HepG2 (cell line): Measurements from ENCODE around the gene PKP4. TPM values are rescaled to one million over a fixed set of nuclear protein-coding genes. Genes with fewer than 3 reads are reported as not detected.

Experiments
- DNMT1 ChIP-seq: sonication (generic); formaldehyde crosslinking; IDR thresholded peaks from 2 replicates; pipeline ENCODE4 v1.5.1; 2020; ENCODE audit warnings: mild to moderate bottlenecking, missing genetic modification reagents
- GMEB1 ChIP-seq: sonication (generic); formaldehyde crosslinking; IDR thresholded peaks from 2 replicates; pipeline ENCODE4 v1.5.1; 2020; ENCODE audit warnings: missing genetic modification reagents, mild to moderate bottlenecking, borderline replicate concordance
- HNRNPK ChIP-seq: fragments of 200-400 bp; formaldehyde crosslinking; IDR thresholded peaks from 2 replicates; pipeline ENCODE4 v1.6.1; 2018; ENCODE audit warnings: low read length, low read depth, moderate library complexity, mild to moderate bottlenecking; ENCODE audit not compliant: poor library complexity, severe bottlenecking
- KLF13 ChIP-seq: sonication (generic); formaldehyde crosslinking; IDR thresholded peaks from 2 replicates; pipeline ENCODE4 v1.4.0; 2020; ENCODE audit warnings: mild to moderate bottlenecking, missing genetic modification reagents
- NFAT5 ChIP-seq: sonication (generic); formaldehyde crosslinking; IDR thresholded peaks from 2 replicates; pipeline ENCODE4 v1.4.0; 2020; ENCODE audit warnings: missing genetic modification reagents
- ZFP41 ChIP-seq: sonication (generic); formaldehyde crosslinking; IDR thresholded peaks from 2 replicates; pipeline ENCODE4 v1.4.0; 2020; ENCODE audit warnings: mild to moderate bottlenecking, missing genetic modification reagents, borderline replicate concordance
- ZHX2 ChIP-seq, 2 experiments: sonication (generic) in 1 of 2; formaldehyde crosslinking in 1 of 2; IDR thresholded peaks; 2 replicates each; pipeline versions ENCODE4 v1.6.1 to v1.9.0; 2014 to 2022; ENCODE audit warnings: antibody characterized with exemption in 1 of 2, borderline replicate concordance in 1 of 2, inconsistent platforms in 1 of 2, low read depth in 1 of 2, missing genetic modification reagents in 1 of 2
- ZNF138 ChIP-seq: sonication (generic); formaldehyde crosslinking; IDR thresholded peaks from 2 replicates; pipeline ENCODE4 v1.5.0; 2020; ENCODE audit warnings: mild to moderate bottlenecking, low read depth, missing genetic modification reagents
- ZNF235 ChIP-seq: sonication (generic); formaldehyde crosslinking; IDR thresholded peaks from 2 replicates; pipeline ENCODE4 v1.8.1; 2023; ENCODE audit warnings: mild to moderate bottlenecking, missing genetic modification reagents, borderline replicate concordance
- ZNF777 ChIP-seq: sonication (generic); formaldehyde crosslinking; IDR thresholded peaks from 2 replicates; pipeline ENCODE4 v1.4.0; 2020; ENCODE audit warnings: missing genetic modification reagents
- ZNF878 ChIP-seq: sonication (generic); formaldehyde crosslinking; IDR thresholded peaks from 2 replicates; pipeline ENCODE4 v1.8.1; 2023; ENCODE audit warnings: mild to moderate bottlenecking, missing genetic modification reagents, moderate library complexity
- ZNF879 ChIP-seq: sonication (generic); formaldehyde crosslinking; IDR thresholded peaks from 2 replicates; pipeline ENCODE4 v1.8.1; 2023; ENCODE audit warnings: missing genetic modification reagents
- polyA plus RNA-seq, 8 experiments: library from polyadenylated mRNA; depleted of rRNA in 3 of 8; stranded (reverse) in 7 of 8; unstranded in 1 of 8; fragments of >200 nt; fragmentation: Illumina TruSeq in 4 of 8; extraction: Trizol in 4 of 8; gene quantifications; 2 replicates each; pipeline versions ENCODE4 v1.2.1 to v1.2.3, GENCODE V29; 2011 to 2016; ENCODE audit warnings: low read depth in 4 of 8, missing spikeins in 1 of 8, mixed read lengths in 1 of 8; ENCODE audit not compliant: insufficient read depth in 1 of 8
- total RNA-seq, 5 experiments: library from RNA; depleted of rRNA; stranded (reverse); fragments of >200 nt; fragmentation: Illumina TruSeq; extraction: Trizol; gene quantifications; 2 replicates each; pipeline ENCODE4 v1.2.3, GENCODE V29; 2016; ENCODE audit warnings: low read depth in 1 of 5
- TF ChIP-seq, protein P1 (sequence below): sonication (generic); formaldehyde crosslinking; IDR thresholded peaks from 2 replicates; pipeline ENCODE4 v1.5.1; 2020; ENCODE audit warnings: missing genetic modification reagents, mild to moderate bottlenecking, borderline replicate concordance

PKP4 gene
- total and polyA plus RNA-seq, 2 of the 13 experiments (the other 11 are each of a cell fraction or from before 2014, with no cell fraction given) = 80.9 to 90.5 TPM

- 0 out of 2 replicates have a peak, but pooled peaks have one; percentile 23 for TF ChIP-seq KLF13 (CRISPR knock-in tag)
- TF ChIP-seq GMEB1 (CRISPR knock-in tag) = no peak
- no peak for TF ChIP-seq ZHX2 (IDR thresholded peaks at IDR 0.05; ENCODE audit: low read depth)
- TF ChIP-seq ZHX2 (CRISPR knock-in tag; IDR thresholded peaks at IDR 0.05; ENCODE audit: borderline replicate concordance) = no peak
- TF ChIP-seq ZFP41 (CRISPR knock-in tag) = peak; percentile 76
- TF ChIP-seq ZNF879 (CRISPR knock-in tag) = peak; percentile 28; the same call in 1 of the 2 replicates
- peak; percentile 15 for TF ChIP-seq ZNF235 (CRISPR knock-in tag)
- TF ChIP-seq ZNF777 (CRISPR knock-in tag) = peak; percentile 68
- TF ChIP-seq ZNF878 = 0 out of 2 replicates have a peak, but pooled peaks have one; percentile 11
- TF ChIP-seq, protein P1, sequence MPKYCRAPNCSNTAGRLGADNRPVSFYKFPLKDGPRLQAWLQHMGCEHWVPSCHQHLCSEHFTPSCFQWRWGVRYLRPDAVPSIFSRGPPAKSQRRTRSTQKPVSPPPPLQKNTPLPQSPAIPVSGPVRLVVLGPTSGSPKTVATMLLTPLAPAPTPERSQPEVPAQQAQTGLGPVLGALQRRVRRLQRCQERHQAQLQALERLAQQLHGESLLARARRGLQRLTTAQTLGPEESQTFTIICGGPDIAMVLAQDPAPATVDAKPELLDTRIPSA (CRISPR knock-in tag) = 0 out of 2 replicates have a peak, but pooled peaks have one; percentile 68
- peak; percentile 88 for TF ChIP-seq HNRNPK
- TF ChIP-seq DNMT1 (CRISPR knock-in tag) = 0 out of 2 replicates have a peak, but pooled peaks have one; percentile 3
- peak; percentile 43; the same call in 1 of the 2 replicates for TF ChIP-seq ZNF138 (CRISPR knock-in tag)
- TF ChIP-seq NFAT5 = peak; percentile 34; the same call in 1 of the 2 replicates
These were observed 507 bp downstream of the PKP4 start (continued) for GRCh38 chr2:158457092-158457825.
